Kidney epithelial cell (primary cell): ENCODE measurements around the gene NEK11. TPM values are rescaled to one million over a fixed set of nuclear protein-coding genes. Genes with fewer than 3 reads are reported as not detected.
A peak's percentile ranks its signal among the peaks of the same experiment; 100 is the strongest.
"Not testable (repeated sequence)": the region's sequence is repeated elsewhere in the genome, so short reads cannot be mapped to it uniquely, and the experiment has no call there.

Experiments
- DNase-seq: peaks from one replicate; pipeline ENCODE4 v3.0.0-alpha.2; 2010; ENCODE audit warnings: low read depth
- H3K27me3 ChIP-seq: 2 replicates; pipeline ENCODE4 v1.6.0; 2011; ENCODE audit warnings: low read length; ENCODE audit not compliant: control insufficient read depth, insufficient read depth
- H3K36me3 ChIP-seq: 2 replicates; pipeline ENCODE4 v1.5.1; 2011; ENCODE audit warnings: low read length; ENCODE audit not compliant: control insufficient read depth, insufficient read depth
- H3K4me3 ChIP-seq: 2 replicates; pipeline ENCODE4 v1.5.1; 2011; ENCODE audit warnings: low read depth, mild to moderate bottlenecking, control low read depth, low read length
- CTCF ChIP-seq: IDR thresholded peaks from 2 replicates; pipeline ENCODE4 v1.5.1; 2011; ENCODE audit warnings: mild to moderate bottlenecking, moderate library complexity, low read length, control low read depth, inconsistent platforms; ENCODE audit not compliant: insufficient read depth, poor library complexity, severe bottlenecking
- total RNA-seq: library from RNA; depleted of rRNA; stranded (reverse); fragments of >200 nt; gene quantifications from 2 replicates; pipeline ENCODE4 v1.2.3, GENCODE V29; 2015

The NEK11 gene
- total RNA-seq, 1 donor from 2014 or later = 7.6 TPM

- Histone ChIP-seq H3K36me3 (no peaks in the 10 kb centered on the region), H3K4me3 (no peak overlapping the region), H3K27me3 (no peaks in the 10 kb centered on the region)
- no peak for TF ChIP-seq CTCF
- no peak for DNase-seq
Measured at GRCh38 chr3:131031660-131032059, 5.0 kb downstream of the NEK11 start.

GRCh38 chr3:131033480-131034080 lies 6.9 kb downstream of the NEK11 start:
- Histone ChIP-seq H3K4me3 (no peak overlapping the region), H3K27me3 (no peaks in the 10 kb centered on the region), H3K36me3 (no peaks in the 10 kb centered on the region)
- peak; percentile 54 for TF ChIP-seq CTCF
- no peak for DNase-seq

- Histone ChIP-seq H3K4me3 (no peak overlapping the region), H3K36me3 (no peaks in the 10 kb centered on the region), H3K27me3 (no peaks in the 10 kb centered on the region)
- no peak for TF ChIP-seq CTCF
- DNase-seq = no peak
Measured at GRCh38 chr3:131036200-131036816, 9.6 kb downstream of the NEK11 start.

- Histone ChIP-seq H3K4me3 (no peak overlapping the region), H3K36me3 (no peaks in the 10 kb centered on the region), H3K27me3 (no peaks in the 10 kb centered on the region)
- no peak for TF ChIP-seq CTCF
- DNase-seq = no peak
Measured at GRCh38 chr3:131036986-131037385, 10.3 kb downstream of the NEK11 start.

GRCh38 chr3:131038326-131038725 lies 11.6 kb downstream of the NEK11 start:
- Histone ChIP-seq H3K36me3 (no peaks in the 10 kb centered on the region), H3K27me3 (no peaks in the 10 kb centered on the region), H3K4me3 (no peak overlapping the region)
- no peak for TF ChIP-seq CTCF
- no peak for DNase-seq

- not testable (repeated sequence) for H3K36me3 ChIP-seq, DNase-seq, H3K4me3 ChIP-seq, H3K27me3 ChIP-seq
Measured at GRCh38 chr3:131042271-131042985, 15.8 kb downstream of the NEK11 start.
